ENCODE data around the gene KRTAP10-10.

The KRTAP10-10 gene

GRCh38 chr21:44650265-44650972 lies 13.3 kb downstream of the KRTAP10-10 start:
- CTCF ChIA-PET: no interaction called here

GRCh38 chr21:44650973-44651675 lies 14.0 kb downstream of the KRTAP10-10 start:
- no peak overlapping the region for H3K4me3 ChIP-seq (ENCODE audit: low read depth, low read length)
- ChIA-PET CTCF (interaction anchor here (0.6 kb wide), 1 partner anchor 140 kb away, joined by 3 read pairs; no protein-coding TSS in a partner anchor), POLR2A (no interaction called here)
- TF ChIP-seq CTCF (IDR thresholded peaks at IDR 0.05; ENCODE audit: insufficient read depth, low read length, missing control alignments): no peak
- no peak for DNase-seq (ENCODE audit: low read depth, low spot score)

More at GRCh38 chr21:44650265-44650972, 13.3 kb downstream of the KRTAP10-10 start:
- DNase-seq (ENCODE audit: low read depth, low spot score): no peak
- no peak overlapping the region for H3K4me3 ChIP-seq (ENCODE audit: low read depth, low read length)
- POLR2A ChIA-PET: no interaction called here
- TF ChIP-seq CTCF (IDR thresholded peaks at IDR 0.05; ENCODE audit: insufficient read depth, low read length, missing control alignments): no peak

GRCh38 chr21:44653123-44653522 lies 16.0 kb downstream of the KRTAP10-10 start:
- H3K4me3 ChIP-seq (ENCODE audit: low read depth, low read length): no peak overlapping the region
- no peak for DNase-seq (ENCODE audit: low read depth, low spot score)
- CTCF ChIA-PET: no interaction called here
- TF ChIP-seq CTCF (IDR thresholded peaks at IDR 0.05; ENCODE audit: insufficient read depth, low read length, missing control alignments): no peak
- POLR2A ChIA-PET: no interaction called here

- no peak for DNase-seq (ENCODE audit: low read depth, low spot score)
- TF ChIP-seq CTCF (IDR thresholded peaks at IDR 0.05; ENCODE audit: insufficient read depth, low read length, missing control alignments): no peak
- CTCF ChIA-PET: no interaction called here
- POLR2A ChIA-PET: no interaction called here
- no peak overlapping the region for H3K4me3 ChIP-seq (ENCODE audit: low read depth, low read length)
These were observed 16.8 kb downstream of the KRTAP10-10 start for GRCh38 chr21:44653656-44654575.

GRCh38 chr21:44654576-44655175 lies 17.5 kb downstream of the KRTAP10-10 start, which contains the start of gene KRTAP12-4:
KRTAP12-4 (minus strand) TSS chr21:44654659; CDS start chr21:44654614, 45 bp downstream.
- TF ChIP-seq CTCF (IDR thresholded peaks at IDR 0.05; ENCODE audit: insufficient read depth, low read length, missing control alignments): no peak

More at GRCh38 chr21:44654576-44655175, 17.5 kb downstream of the KRTAP10-10 start, which contains the start of gene KRTAP12-4:
- ChIA-PET CTCF (no interaction called here), POLR2A (no interaction called here)
- DNase-seq (ENCODE audit: low read depth, low spot score): no peak
- no peak within 1 kb of the TSS for H3K4me3 ChIP-seq (ENCODE audit: low read depth, low read length)
